ENCODE results near the gene ATF2. TPM values are rescaled to one million over a fixed set of nuclear protein-coding genes. Genes with fewer than 3 reads are reported as not detected.
A peak's percentile ranks its signal among the peaks of the same experiment; 100 is the strongest.

The ATF2 gene
- total and polyA plus RNA-seq, 2 of the 13 experiments (the other 11 are each of a cell fraction or from before 2014, with no cell fraction given) = 91.6 to 95.1 TPM

GRCh38 chr2:175107146-175107545, 60.9 kb downstream of the ATF2 start (continued):
- TF ChIP-seq ZNF318 (CRISPR knock-in tag; IDR thresholded peaks at IDR 0.05) (no peak), HMG20B (CRISPR knock-in tag; conservative IDR thresholded peaks at IDR 0.05) (no peak), BCL6 (CRISPR knock-in tag; IDR thresholded peaks at IDR 0.05) (no peak), MTF2 (CRISPR knock-in tag; IDR thresholded peaks at IDR 0.05; ENCODE audit: borderline replicate concordance) (no peak), THYN1 (CRISPR knock-in tag; IDR thresholded peaks at IDR 0.05; ENCODE audit: borderline replicate concordance, low read depth) (no peak)

GRCh38 chr2:175103191-175103590, 64.8 kb downstream of the ATF2 start:
- BruUV-seq (replicated peaks) = no TSS peak
- no peak overlapping the region for H3K4me2 ChIP-seq (ENCODE audit: low read depth, low read length)
- intact Hi-C loops (cut with micrococcal nuclease; ENCODE audit: unreplicated experiment) = no loop called here
- 97% methylated on average over 1 of the region's 1 CpG for WGBS (ENCODE audit: low lambda C conversion rate)
- no peaks in the 10 kb centered on the region for H3K27me3 ChIP-seq (ENCODE audit: control insufficient read depth in 1 of 2, insufficient read depth in 2 of 2, low read length in 2 of 2)
- no peak overlapping the region for H3K27ac ChIP-seq (ENCODE audit: extremely low read length, insufficient read depth, low read length)
- H3K9me3 ChIP-seq (ENCODE audit: low read length) = no peaks in the 10 kb centered on the region
- no peaks in the 10 kb centered on the region for H3K79me2 ChIP-seq (ENCODE audit: insufficient read depth, low read length)
- no peak overlapping the region for H3K9ac ChIP-seq (ENCODE audit: insufficient read depth, low read depth, low read length)
- ChIA-PET CTCF (ENCODE audit: low intra/inter-chr PET ratio, low total read pairs) (no interaction called here), POLR2A (no interaction called here)
- no peak for DNase-seq (ENCODE audit: low spot score)
- no peak for ATAC-seq
- TF ChIP-seq ELF4 (CRISPR knock-in tag; IDR thresholded peaks at IDR 0.05; ENCODE audit: borderline replicate concordance) (0 out of 2 replicates have a peak, but pooled peaks have one; percentile 21), ZBTB2 (CRISPR knock-in tag; IDR thresholded peaks at IDR 0.05; ENCODE audit: low read depth) (no peak)
- in situ Hi-C loops (cut with HindIII; ENCODE audit: extremely low pct_ligation_motif_present, low pct_unique_long_range_greater_than_20kb) = no loop called here
- no peaks in the 10 kb centered on the region for H3K4me1 ChIP-seq (ENCODE audit: insufficient read depth, low read length)
- no peak for FAIRE-seq
- H3K36me3 ChIP-seq (replicated peaks in 1 of 2; ENCODE audit: control insufficient read depth in 1 of 2, insufficient read depth in 2 of 2, low read length in 2 of 2) = peaks cover 15 to 30% of the 10 kb centered on the region in 2 experiments
- no peak overlapping the region for H3K4me3 ChIP-seq (replicated peaks in 1 of 3; ENCODE audit: insufficient read depth in 1 of 3, low read depth in 2 of 3, low read length in 3 of 3)
- no peak overlapping the region for H2AFZ ChIP-seq (ENCODE audit: low read length)
- no peaks in the 10 kb centered on the region for H4K20me1 ChIP-seq (ENCODE audit: insufficient read depth, low read length)

Data from HepG2 (cell line).